Epithelial cell of alveolus of lung (primary cell): ENCODE data around the gene CYP39A1. TPM values are rescaled to one million over a fixed set of nuclear protein-coding genes. Genes with fewer than 3 reads are reported as not detected.

Experiments
- total RNA-seq: library from RNA; depleted of rRNA; stranded (reverse); fragments of >200 nt; gene quantifications from 2 replicates; pipeline ENCODE4 v1.2.1, GENCODE V29; 2015

The CYP39A1 gene
- total RNA-seq = 1.9 and 3.4 TPM in 2 replicates

GRCh38 chr6:46652603-46653438 lies at the start of gene CYP39A1, which contains the start of gene SLC25A27:
CYP39A1 (minus strand) TSS chr6:46652818; CDS start chr6:46652582, 236 bp downstream.
SLC25A27 (plus strand) TSS chr6:46652975; CDS start chr6:46653193, 218 bp downstream.

GRCh38 chr6:46687619-46688097 lies 35.0 kb upstream of the CYP39A1 start, which contains the start of gene TDRD6:
TDRD6 (plus strand) TSS chr6:46687885; CDS start chr6:46688129, 244 bp downstream.

Other genes with a start within 250 kb of the CYP39A1 start
- 5.3 and 5.9 TPM in 2 replicates for gene RCAN2, start 161.4 kb downstream of the CYP39A1 start, total RNA-seq
- 1.0 and 7.9 TPM in 2 replicates for gene SLC25A27, start 157 bp upstream of the CYP39A1 start, total RNA-seq
- gene TDRD6, start 35.1 kb upstream of the CYP39A1 start, total RNA-seq = 0.16 TPM in 1 of 2 replicates, not detected in the other
- 0.13 TPM in 1 of 2 replicates, not detected in the other for gene PLA2G7, start 82.6 kb upstream of the CYP39A1 start, total RNA-seq
- gene ANKRD66, start 94.1 kb upstream of the CYP39A1 start, total RNA-seq = not detected in 2 replicates
- gene MEP1A, start 140.6 kb upstream of the CYP39A1 start, total RNA-seq = not detected in 2 replicates